Spleen (tissue), 11 donors: ENCODE data around the gene RGS6. TPM values are rescaled to one million over a fixed set of nuclear protein-coding genes. Genes with fewer than 3 reads are reported as not detected.

ENCODE experiments used
- DNase-seq: peaks from one replicate; pipeline ENCODE4 v3.0.0-alpha.2; 2020
- H3K27ac ChIP-seq, 8 donors: fragments of 200-600 bp; sonication (generic) in 7 of 8; 1 replicate in 4 of 8; 2 replicates in 4 of 8; pipeline versions ENCODE4 v1.5.0 to v1.8.0; 2016 to 2021; ENCODE audit warnings: inconsistent platforms in 4 of 8, mild to moderate bottlenecking in 4 of 8, moderate library complexity in 1 of 8
- H3K27me3 ChIP-seq, 7 donors: fragments of 200-600 bp; sonication (generic) in 6 of 7; replicated peaks in 1 of 7; 1 replicate in 4 of 7; 2 replicates in 3 of 7; pipeline versions ENCODE4 v1.5.0 to v1.8.0; 2016 to 2021; ENCODE audit warnings: inconsistent platforms in 3 of 7, mild to moderate bottlenecking in 1 of 7
- H3K36me3 ChIP-seq, 6 donors: fragments of 200-600 bp; sonication (generic) in 5 of 6; 1 replicate in 4 of 6; 2 replicates in 2 of 6; pipeline versions ENCODE4 v1.5.0 to v1.8.0; 2016 to 2021; ENCODE audit warnings: inconsistent platforms in 2 of 6
- H3K4me1 ChIP-seq, 6 donors: fragments of 200-600 bp; sonication (generic) in 5 of 6; 1 replicate in 3 of 6; 2 replicates in 3 of 6; pipeline versions ENCODE4 v1.5.0 to v1.8.0; 2016 to 2021; ENCODE audit warnings: inconsistent platforms in 3 of 6
- H3K4me3 ChIP-seq, 8 donors: fragments of 200-600 bp; sonication (generic) in 7 of 8; 1 replicate in 4 of 8; 2 replicates in 4 of 8; pipeline versions ENCODE4 v1.5.0 to v1.8.0; 2016 to 2021; ENCODE audit warnings: inconsistent platforms in 4 of 8, mild to moderate bottlenecking in 4 of 8, moderate library complexity in 2 of 8
- H3K9me3 ChIP-seq, 8 donors: fragments of 200-600 bp; sonication (generic) in 7 of 8; 1 replicate in 4 of 8; 2 replicates in 4 of 8; pipeline versions ENCODE4 v1.5.0 to v1.8.0; 2016 to 2021; ENCODE audit warnings: inconsistent platforms in 4 of 8
- POLR2A ChIP-seq, 3 donors: fragments of 450-650 bp; IDR thresholded peaks; one replicate each; pipeline ENCODE4 v1.5.1; 2017; ENCODE audit warnings: antibody characterized with exemption in 3 of 3, mild to moderate bottlenecking in 1 of 3
- POLR2AphosphoS5 ChIP-seq, 3 donors: sonication (generic); formaldehyde crosslinking; IDR thresholded peaks; one replicate each; pipeline ENCODE4 v1.5.1; 2017; ENCODE audit warnings: antibody characterized with exemption in 3 of 3
- WGBS, 5 donors: extraction: QIAGEN DNeasy Blood & Tissue Kit in 3 of 5; methylation state at CpG; one replicate each; pipeline versions ENCODE4 v1.1.5 to v1.1.7; 2013 to 2018; 5-methylcytosine and 5-hydroxymethylcytosine counted together
- intact Hi-C: fragments of 100-400 bp; cut with DNase I; formaldehyde crosslinking; loops from one replicate; pipeline ENCODE4 v1.15.0; 2023; ENCODE audit warnings: low total_unique reads
- polyA plus RNA-seq, 3 donors: library from polyadenylated mRNA; stranded (reverse); fragments of 200-250 nt; gene quantifications; one replicate each; pipeline ENCODE4 v1.2.1, GENCODE V29; 2013
- total RNA-seq, 7 donors: library from RNA; depleted of rRNA in 3 of 7; stranded (reverse); fragments of >200 nt in 3 of 7; fragmentation: NEBNext Ultra II Directional in 4 of 7; extraction: Animal tissue kit (Norgen Biotek cat#: 25700) in 4 of 7; gene quantifications; one replicate each; pipeline versions ENCODE4 v1.1.0 to v1.2.1, GENCODE V29; 2016 to 2021
- TF ChIP-seq, protein P1 (sequence below), 11 experiments: fragments of 200-600 bp in 7 of 11; fragments of 450-650 bp in 4 of 11; sonication (generic) in 4 of 11; IDR thresholded peaks in 8 of 11; conservative IDR thresholded peaks in 3 of 11; 1 replicate in 7 of 11; 2 replicates in 4 of 11; pipeline versions ENCODE4 v1.4.0 to v1.8.0; 2016 to 2021; ENCODE audit warnings: antibody characterized with exemption in 11 of 11, inconsistent platforms in 4 of 11, mild to moderate bottlenecking in 1 of 11
- donor health status: healthy with polysubstance abuse.
- donor health status: DM: no; HTN: no; CAD: no; lungs with moderate emphysema.
- donor health status: DM: no; HTN: no; CAD: no.
- donor health status: Bipolar disorder and iron deficiency.
- donor health status: healthy.
- donor health status: DM: no; HTN: no; CAD: no.
- donor health status: DM: yes; HTN: yes; CAD: no.

Gene RGS6
- total and polyA plus RNA-seq, 10 donors: 0.20 to 8.1 (median 2.3) TPM

DNA sequence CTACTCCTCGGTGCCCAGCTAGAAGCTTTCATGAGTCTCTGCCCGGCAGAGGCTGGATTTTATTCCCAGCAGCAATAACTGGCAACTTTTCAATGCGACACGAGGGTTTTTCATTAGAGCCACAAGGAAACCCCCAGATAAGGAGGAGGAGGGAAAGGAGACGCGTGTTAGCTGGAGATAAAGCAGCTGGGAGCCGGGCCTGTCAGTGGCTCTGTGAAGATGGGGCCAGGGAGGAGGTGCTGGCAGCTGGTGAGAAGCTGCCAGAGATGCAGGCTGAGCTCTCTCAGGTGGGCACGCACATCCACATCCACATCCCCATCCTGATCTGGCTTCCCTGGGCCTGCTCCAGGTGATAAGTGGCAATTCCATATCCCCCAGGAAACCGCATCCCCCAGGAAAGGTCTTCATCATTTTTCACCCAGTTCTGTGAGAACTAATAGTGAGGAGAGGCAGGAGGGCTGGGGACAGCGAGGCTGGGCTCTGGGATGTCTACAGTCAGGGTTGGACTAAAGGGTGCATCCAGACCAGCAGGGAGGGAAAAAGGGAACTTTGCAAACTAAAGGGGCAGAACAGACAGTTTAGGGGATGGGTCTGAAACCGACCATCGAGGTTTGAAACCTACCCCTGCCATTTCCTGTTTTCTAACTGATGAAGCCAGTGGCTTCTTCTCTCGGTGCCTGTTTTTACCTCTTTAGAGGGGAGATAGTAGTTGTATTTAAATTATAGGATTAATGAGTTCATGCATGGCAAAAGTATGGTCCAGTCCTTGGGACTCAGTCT, 548.4 kb downstream of the RGS6 start:
- peaks cover 6 to 56% (median 36%) of the 10 kb centered on the region in 6 donors for H3K4me1 ChIP-seq
- no peaks in the 10 kb centered on the region for H3K36me3 ChIP-seq
- no peaks in the 10 kb centered on the region for H3K27me3 ChIP-seq
- TF ChIP-seq POLR2AphosphoS5 (IDR thresholded peaks at IDR 0.05): peak in 2 of 3 donors; percentile 57 to 66
- TF ChIP-seq POLR2A (IDR thresholded peaks at IDR 0.05): no peak
- TF ChIP-seq, protein P1, sequence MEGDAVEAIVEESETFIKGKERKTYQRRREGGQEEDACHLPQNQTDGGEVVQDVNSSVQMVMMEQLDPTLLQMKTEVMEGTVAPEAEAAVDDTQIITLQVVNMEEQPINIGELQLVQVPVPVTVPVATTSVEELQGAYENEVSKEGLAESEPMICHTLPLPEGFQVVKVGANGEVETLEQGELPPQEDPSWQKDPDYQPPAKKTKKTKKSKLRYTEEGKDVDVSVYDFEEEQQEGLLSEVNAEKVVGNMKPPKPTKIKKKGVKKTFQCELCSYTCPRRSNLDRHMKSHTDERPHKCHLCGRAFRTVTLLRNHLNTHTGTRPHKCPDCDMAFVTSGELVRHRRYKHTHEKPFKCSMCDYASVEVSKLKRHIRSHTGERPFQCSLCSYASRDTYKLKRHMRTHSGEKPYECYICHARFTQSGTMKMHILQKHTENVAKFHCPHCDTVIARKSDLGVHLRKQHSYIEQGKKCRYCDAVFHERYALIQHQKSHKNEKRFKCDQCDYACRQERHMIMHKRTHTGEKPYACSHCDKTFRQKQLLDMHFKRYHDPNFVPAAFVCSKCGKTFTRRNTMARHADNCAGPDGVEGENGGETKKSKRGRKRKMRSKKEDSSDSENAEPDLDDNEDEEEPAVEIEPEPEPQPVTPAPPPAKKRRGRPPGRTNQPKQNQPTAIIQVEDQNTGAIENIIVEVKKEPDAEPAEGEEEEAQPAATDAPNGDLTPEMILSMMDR (IDR thresholded peaks at IDR 0.05 in 8 of 11, conservative IDR thresholded peaks at IDR 0.05 in 3 of 11): no peak
- peak overlapping the region in 2 of 8 donors; percentile 1 to 2 for H3K27ac ChIP-seq
- intact Hi-C loops: no loop called here
- no peak for DNase-seq
- no peak overlapping the region for H3K4me3 ChIP-seq
- 35 to 50% (median 48%) methylated on average over 13 of the region's 13 CpGs for WGBS, 5 donors
- peaks cover 0 to 6% (median under 1%) of the 10 kb centered on the region in 8 donors for H3K9me3 ChIP-seq

DNA sequence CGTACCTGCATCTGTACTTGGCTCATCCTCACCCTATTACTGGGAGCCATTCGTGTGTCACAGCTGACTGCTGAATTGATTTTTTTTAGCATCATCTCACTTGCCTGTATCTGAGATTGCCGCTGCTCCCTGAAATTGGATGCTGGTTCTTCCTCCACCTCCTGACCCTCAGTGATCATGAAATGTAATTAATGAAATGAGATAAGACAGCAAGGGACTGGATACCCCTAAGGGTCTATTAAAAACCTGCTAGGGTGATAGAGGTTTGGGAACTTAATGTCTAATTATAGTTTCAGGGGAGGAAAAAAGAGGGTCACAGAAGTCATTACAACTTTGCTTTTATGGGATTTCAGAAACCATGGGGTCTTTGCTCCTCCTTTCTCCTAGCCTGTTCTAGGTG, 551.1 kb downstream of the RGS6 start:
- no peaks in the 10 kb centered on the region for H3K36me3 ChIP-seq
- H3K27ac ChIP-seq: no peak overlapping the region
- TF ChIP-seq, protein P1 (IDR thresholded peaks at IDR 0.05 in 8 of 11, conservative IDR thresholded peaks at IDR 0.05 in 3 of 11): no peak
- TF ChIP-seq POLR2AphosphoS5 (IDR thresholded peaks at IDR 0.05) (no peak), POLR2A (IDR thresholded peaks at IDR 0.05) (no peak)
- peaks cover 0 to 16% (median 3%) of the 10 kb centered on the region in 8 donors for H3K9me3 ChIP-seq
- H3K4me3 ChIP-seq: no peak overlapping the region
- no peak for DNase-seq
- intact Hi-C loops: no loop called here
- WGBS, 5 donors: 92 to 97% (median 95%) methylated on average over 3 of the region's 3 CpGs
- H3K4me1 ChIP-seq: peaks cover 0 to 30% (median 17%) of the 10 kb centered on the region in 6 donors
- no peaks in the 10 kb centered on the region for H3K27me3 ChIP-seq

DNA sequence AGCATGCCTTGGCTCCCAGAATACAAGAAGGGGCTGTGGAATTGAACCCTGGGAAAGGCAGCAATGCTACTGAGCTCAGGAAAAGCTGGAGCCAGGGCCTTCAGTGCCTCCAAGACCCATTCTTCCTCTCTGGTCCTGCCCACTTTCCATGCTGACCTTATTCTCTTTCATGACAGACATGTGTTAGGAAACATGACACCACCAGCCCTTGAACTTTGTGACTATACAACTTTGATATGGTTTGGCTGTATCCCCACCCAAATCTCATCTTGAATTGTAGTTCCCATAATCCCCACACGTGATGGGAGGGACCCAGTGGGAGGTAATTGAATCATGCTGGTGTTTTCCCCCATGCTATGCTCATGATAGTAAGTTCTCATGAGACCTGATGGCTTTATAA, 553.5 kb downstream of the RGS6 start:
- WGBS, 5 donors: 50 to 81% (median 77%) methylated on average over 1 of the region's 1 CpG
- H3K36me3 ChIP-seq: no peaks in the 10 kb centered on the region
- TF ChIP-seq, protein P1 (IDR thresholded peaks at IDR 0.05 in 8 of 11, conservative IDR thresholded peaks at IDR 0.05 in 3 of 11): no peak
- TF ChIP-seq POLR2AphosphoS5 (IDR thresholded peaks at IDR 0.05): no peak
- no peak for TF ChIP-seq POLR2A (IDR thresholded peaks at IDR 0.05)
- H3K4me3 ChIP-seq: no peak overlapping the region
- H3K9me3 ChIP-seq: peaks cover 0 to 29% (median 10%) of the 10 kb centered on the region in 8 donors
- no peak for DNase-seq
- no peaks in the 10 kb centered on the region for H3K27me3 ChIP-seq
- intact Hi-C loops: no loop called here
- peaks cover 0 to 9% (median 7%) of the 10 kb centered on the region in 6 donors for H3K4me1 ChIP-seq
- no peak overlapping the region for H3K27ac ChIP-seq

DNA sequence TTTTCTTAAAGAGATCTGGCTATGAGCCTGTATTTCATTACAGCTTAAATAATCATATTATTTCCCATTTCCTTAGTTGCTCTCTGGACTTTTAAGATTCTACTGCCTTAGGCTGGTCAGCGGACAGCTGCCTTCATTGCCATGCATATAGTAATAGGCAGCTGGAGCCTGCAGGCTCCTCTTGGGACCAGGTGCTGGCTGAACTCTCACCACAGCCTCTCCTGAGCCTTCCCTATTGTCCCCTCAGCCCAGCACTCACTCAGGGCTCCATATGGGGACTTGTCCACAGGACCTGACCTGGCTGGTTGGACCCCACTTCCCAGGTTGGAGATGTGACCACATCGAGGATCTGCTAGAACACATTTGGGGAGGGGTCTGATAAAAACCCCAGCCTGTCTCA, 556.3 kb downstream of the RGS6 start:
- no peak for TF ChIP-seq POLR2A (IDR thresholded peaks at IDR 0.05)
- TF ChIP-seq, protein P1 (IDR thresholded peaks at IDR 0.05 in 8 of 11, conservative IDR thresholded peaks at IDR 0.05 in 3 of 11): no peak
- no peak for TF ChIP-seq POLR2AphosphoS5 (IDR thresholded peaks at IDR 0.05)
- H3K4me1 ChIP-seq: no peaks in the 10 kb centered on the region
- H3K9me3 ChIP-seq: peaks cover 0 to 28% (median 12%) of the 10 kb centered on the region in 8 donors
- WGBS, 5 donors: 88 to 98% (median 92%) methylated on average over 2 of the region's 2 CpGs
- intact Hi-C loops: no loop called here
- H3K36me3 ChIP-seq: no peaks in the 10 kb centered on the region
- no peak overlapping the region for H3K4me3 ChIP-seq
- no peaks in the 10 kb centered on the region for H3K27me3 ChIP-seq
- DNase-seq: no peak
- H3K27ac ChIP-seq: no peak overlapping the region
